HG03432 (cell line): ENCODE results near the gene TRAM2.

Experiments used
- ATAC-seq: cut with Tn5 transposase; IDR thresholded peaks from one replicate; pipeline ENCODE4 v1.9.1; 2021; ENCODE audit warnings: mild to moderate bottlenecking, moderate library complexity; ENCODE audit not compliant: unreplicated experiment

Gene TRAM2

GRCh38 chr6:52512199-52512598 lies 64.7 kb downstream of the TRAM2 start:
- no peak for ATAC-seq

GRCh38 chr6:52511572-52512151 lies 65.2 kb downstream of the TRAM2 start:
- ATAC-seq: no peak

- no peak for ATAC-seq
These were observed 65.7 kb downstream of the TRAM2 start for GRCh38 chr6:52511163-52511562.

- ATAC-seq: no peak
These were observed 66.7 kb downstream of the TRAM2 start for GRCh38 chr6:52510213-52510562.

- ATAC-seq: no peak
These were observed 67.3 kb downstream of the TRAM2 start for GRCh38 chr6:52509281-52510212.

- ATAC-seq: no peak
These were observed 68.6 kb downstream of the TRAM2 start for GRCh38 chr6:52508261-52508739.

GRCh38 chr6:52507557-52508260 lies 69.2 kb downstream of the TRAM2 start:
- ATAC-seq: no peak

GRCh38 chr6:52506476-52506875 lies 70.4 kb downstream of the TRAM2 start:
- no peak for ATAC-seq

GRCh38 chr6:52505726-52506409 lies 71.0 kb downstream of the TRAM2 start:
- ATAC-seq: no peak

GRCh38 chr6:52504782-52505136 lies 72.1 kb downstream of the TRAM2 start:
- ATAC-seq: no peak

GRCh38 chr6:52503851-52504781 lies 72.7 kb downstream of the TRAM2 start:
- no peak for ATAC-seq

- no peak for ATAC-seq
These were observed 73.5 kb downstream of the TRAM2 start for GRCh38 chr6:52503323-52503747.

GRCh38 chr6:52502306-52503029 lies 74.4 kb downstream of the TRAM2 start:
- no peak for ATAC-seq

- ATAC-seq: no peak
These were observed 76.4 kb downstream of the TRAM2 start for GRCh38 chr6:52500238-52501129.

- no peak for ATAC-seq
These were observed 77.1 kb downstream of the TRAM2 start for GRCh38 chr6:52499681-52500236.

- ATAC-seq: no peak
These were observed 77.8 kb downstream of the TRAM2 start for GRCh38 chr6:52499026-52499425.

GRCh38 chr6:52498538-52499017 lies 78.3 kb downstream of the TRAM2 start:
- ATAC-seq: peak; percentile 58
